SIG-M5 (cell line): ENCODE results near the gene TPSG1.
"Not testable (repeated sequence)": the region's sequence is repeated elsewhere in the genome, so short reads cannot be mapped to it uniquely, and the experiment has no call there.

Experiments
- DNase-seq: peaks from one replicate; lab custom pipeline; 2025; lab: John Stamatoyannopoulos, UW

The TPSG1 gene

DNA sequence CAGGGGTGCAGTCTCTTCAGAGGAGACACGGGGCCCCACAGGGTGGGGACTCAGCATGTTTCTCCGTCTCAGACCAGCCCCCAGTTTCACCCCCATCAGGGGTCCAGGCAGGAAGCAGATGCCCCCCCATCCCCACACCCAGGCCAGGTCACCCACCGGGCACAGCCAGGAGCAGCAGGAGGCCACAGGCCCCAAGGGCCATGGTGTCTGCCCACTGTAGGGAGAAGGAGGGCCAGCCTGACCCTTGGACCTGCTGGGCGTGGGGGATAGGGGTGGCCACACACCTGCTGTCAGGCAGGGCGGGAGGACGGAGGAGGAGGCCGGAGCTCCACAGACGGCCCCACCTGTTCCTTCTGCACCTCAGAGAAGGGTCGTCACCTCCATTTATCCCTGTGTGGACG lies at the start of gene TPSG1:
TPSG1 (minus strand) TSS at position 218 of the 401 bp plus-strand sequence; CDS start at position 202, 16 bp downstream.
- DNase-seq, result no peak

GRCh38 chr16:1274767-1275166 lies 49.7 kb upstream of the TPSG1 start:
- DNase-seq, result no peak

DNA sequence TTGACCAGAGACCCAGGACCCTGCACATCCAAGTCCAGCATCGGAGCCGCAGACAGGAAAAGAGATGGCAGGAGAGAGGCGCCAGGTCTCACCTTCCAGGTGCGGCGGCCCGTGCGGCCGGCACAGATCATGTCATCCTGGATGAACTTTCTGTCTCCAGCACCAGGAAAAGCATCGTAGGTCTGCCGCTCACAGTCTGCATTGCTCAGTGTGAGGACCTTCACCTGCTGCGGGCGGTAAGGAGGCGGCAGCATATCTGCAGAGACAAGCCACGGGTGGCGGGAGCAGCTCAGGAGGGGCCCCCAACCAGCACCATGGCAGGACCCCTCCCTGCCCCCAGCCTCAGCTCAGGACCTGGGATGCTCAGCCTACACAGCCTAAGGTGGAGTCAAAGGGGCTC lies 48.7 kb upstream of the TPSG1 start:
- DNase-seq, result no peak

- DNase-seq, result no peak
These were observed 47.6 kb upstream of the TPSG1 start for GRCh38 chr16:1272453-1273198.

- not testable (repeated sequence) for DNase-seq
These were observed 46.8 kb upstream of the TPSG1 start for GRCh38 chr16:1271724-1272413.

DNA sequence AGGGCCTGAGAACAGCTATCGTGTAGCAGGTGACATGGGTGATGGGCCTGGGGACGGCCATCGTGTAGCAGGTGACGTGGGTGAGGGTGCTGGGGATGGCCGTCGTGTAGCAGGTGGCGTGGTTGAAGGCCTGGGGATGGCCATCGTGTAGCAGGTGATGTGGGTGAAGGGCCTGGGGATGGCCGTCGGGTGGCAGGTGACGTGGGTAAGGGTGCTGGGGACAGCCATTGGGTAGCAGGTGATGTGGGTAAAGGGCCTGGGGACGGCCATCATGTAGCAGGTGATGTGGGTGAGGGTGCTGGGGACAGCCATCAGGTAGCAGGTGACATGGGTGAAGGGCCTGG lies 46.3 kb upstream of the TPSG1 start:
- no peak for DNase-seq

GRCh38 chr16:1269418-1269817 lies 44.4 kb upstream of the TPSG1 start:
- not testable (repeated sequence) for DNase-seq

GRCh38 chr16:1265826-1266225 lies 40.8 kb upstream of the TPSG1 start:
- DNase-seq, result no peak

GRCh38 chr16:1265090-1265630 lies 40.1 kb upstream of the TPSG1 start:
- no peak for DNase-seq

DNA sequence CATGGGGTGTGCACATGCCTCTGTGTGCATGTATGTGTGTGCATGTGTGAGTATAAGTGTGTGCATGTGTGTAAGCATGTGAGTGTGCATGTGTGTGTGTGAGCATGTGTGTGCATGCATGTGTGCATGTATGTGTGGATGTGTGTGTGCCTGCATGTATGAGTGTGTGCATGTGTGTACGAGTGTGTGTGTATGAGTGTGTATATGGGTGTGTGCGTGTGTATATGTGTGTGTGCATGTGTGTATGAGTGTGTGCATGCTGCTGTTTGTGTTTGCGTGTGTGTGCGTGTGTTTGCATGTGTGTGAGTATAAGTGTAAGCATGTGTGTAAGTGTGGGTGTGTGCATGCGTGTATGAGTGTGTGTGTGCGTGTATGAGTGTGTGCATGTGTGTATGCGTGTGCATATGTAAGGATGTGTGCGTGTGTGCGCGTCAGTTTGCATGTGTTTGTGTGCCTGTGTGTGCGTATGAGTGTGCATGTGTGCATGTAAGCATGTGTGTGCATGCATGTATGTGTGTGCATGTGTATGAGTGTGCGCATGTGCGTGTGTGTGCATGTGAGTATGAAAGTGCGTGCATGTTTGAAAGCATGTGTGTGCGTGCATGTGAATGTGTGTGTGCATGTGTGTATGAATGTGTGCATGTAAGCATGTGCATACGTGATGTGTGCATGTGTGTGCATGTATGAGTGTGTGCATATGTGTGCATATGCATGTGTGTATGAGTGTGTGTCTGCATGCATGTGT lies 39.4 kb upstream of the TPSG1 start:
- DNase-seq, result no peak

GRCh38 chr16:1263591-1264344 lies 38.7 kb upstream of the TPSG1 start:
- DNase-seq, result no peak

DNA sequence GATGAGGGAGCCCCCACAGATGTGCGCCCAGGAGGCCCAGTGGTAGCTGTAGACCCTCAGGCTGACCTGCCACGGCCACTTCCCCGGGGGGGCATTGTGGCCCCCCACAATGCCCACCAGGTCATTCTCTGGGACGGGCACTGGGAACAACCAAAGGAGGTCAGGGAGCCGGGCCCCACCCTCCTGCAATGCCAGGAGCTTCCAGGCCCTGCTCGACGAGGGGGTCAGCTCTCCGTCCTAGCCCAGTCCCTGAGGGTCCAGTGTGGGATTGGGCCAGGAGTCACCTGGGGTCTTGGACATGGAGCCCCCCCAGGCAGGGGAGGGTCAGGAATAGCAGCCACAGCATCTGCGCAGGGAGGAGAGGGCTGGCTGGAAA lies 37.8 kb upstream of the TPSG1 start:
- no peak for DNase-seq

GRCh38 chr16:1262210-1262845 lies 37.3 kb upstream of the TPSG1 start:
- no peak for DNase-seq

- no peak for DNase-seq
These were observed 36.2 kb upstream of the TPSG1 start for GRCh38 chr16:1261131-1261892.

DNA sequence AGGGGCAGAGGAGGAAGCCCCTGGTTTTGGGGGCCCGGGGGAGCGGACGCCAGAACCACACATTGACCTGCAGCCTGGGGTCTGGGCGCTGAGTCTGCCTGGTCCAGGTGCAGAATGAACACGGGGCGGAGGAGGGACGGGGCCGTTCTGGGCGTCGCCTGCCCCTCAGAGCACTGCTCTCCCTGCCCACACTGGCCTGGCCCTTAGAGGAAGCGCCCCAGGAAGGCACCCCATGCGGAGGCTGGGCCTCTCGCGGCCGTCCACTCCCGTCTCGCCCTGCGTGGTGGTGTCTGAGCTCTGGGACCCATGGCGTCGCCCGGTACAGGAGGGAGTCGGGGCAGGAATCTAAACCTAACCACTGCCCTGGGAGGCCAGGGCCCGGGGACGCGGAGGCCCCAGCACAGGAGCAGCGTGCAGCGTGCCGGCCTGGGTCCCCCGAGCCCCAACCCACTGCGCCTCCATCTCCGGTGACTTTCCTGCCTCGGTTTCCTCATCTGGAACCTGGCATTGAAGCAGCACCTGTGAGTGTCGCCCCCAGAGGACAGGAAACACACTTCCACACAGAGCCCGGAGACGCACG lies 35.1 kb upstream of the TPSG1 start:
- DNase-seq, result no peak

GRCh38 chr16:1259760-1260068 lies 34.6 kb upstream of the TPSG1 start:
- DNase-seq, result no peak

GRCh38 chr16:1258906-1259759 lies 34.1 kb upstream of the TPSG1 start:
- no peak for DNase-seq

DNA sequence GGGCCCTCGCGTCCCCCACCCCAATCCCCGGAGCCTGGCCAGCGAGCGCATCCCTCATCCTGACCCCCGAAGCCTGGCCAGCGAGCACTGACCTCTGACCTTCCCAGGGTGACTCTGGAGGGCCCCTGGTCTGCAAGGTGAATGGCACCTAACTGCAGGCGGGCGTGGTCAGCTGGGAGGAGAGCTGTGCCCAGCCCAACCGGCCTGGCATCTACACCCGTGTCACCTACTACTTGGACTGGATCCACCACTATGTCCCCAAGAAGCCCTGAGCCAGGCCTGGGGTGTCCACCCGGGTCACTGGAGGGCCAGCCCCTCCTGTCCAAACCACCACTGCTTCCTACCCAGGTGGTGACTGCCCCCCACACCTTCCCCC lies 33.1 kb upstream of the TPSG1 start:
- DNase-seq, result no peak

DNA sequence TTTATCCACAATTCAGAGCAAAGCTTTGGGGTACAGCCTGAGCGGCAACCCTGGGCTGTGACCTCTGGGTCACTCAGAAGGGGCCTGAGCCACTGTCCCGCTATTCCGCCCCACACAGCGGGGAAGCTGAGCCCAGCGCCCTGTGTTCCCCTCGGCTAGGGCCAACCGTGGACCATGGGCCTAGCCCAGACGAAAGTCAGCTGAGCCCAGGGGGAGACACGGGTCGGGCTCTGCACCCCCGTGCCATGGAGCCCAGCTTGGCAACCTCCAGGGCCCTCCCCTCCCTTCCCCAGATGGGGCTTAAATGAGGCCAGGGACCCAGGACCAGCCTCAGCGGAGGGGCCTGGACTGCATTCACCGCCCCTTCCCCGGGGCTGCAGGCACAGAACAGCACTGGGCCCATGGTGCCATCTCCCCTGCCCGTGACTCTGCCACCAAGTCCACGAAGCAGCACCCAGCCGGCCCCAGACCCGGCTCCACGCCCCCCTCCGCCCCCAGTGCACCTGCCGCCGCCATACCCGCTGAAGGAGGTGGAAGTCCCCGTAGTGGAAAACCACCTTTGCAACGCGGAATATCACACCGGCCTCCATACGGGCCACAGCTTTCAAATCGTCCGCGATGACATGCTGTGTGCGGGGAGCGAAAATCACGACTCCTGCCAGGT lies 32.6 kb upstream of the TPSG1 start:
- no peak for DNase-seq
